GM12878 (cell line): ENCODE data around the gene BTG2. TPM values are rescaled to one million over a fixed set of nuclear protein-coding genes. Genes with fewer than 3 reads are reported as not detected.

Experiments used
- LARP7 ChIP-seq: fragments of 450-650 bp; IDR thresholded peaks from 2 replicates; pipeline ENCODE4 v1.6.1; 2017; ENCODE audit warnings: mild to moderate bottlenecking
- YBX1 ChIP-seq: fragments of 450-650 bp; IDR thresholded peaks from 2 replicates; pipeline ENCODE4 v1.6.1; 2016; ENCODE audit warnings: antibody characterized with exemption
- polyA plus RNA-seq, 11 experiments: library from polyadenylated mRNA; depleted of rRNA in 4 of 11; unstranded in 6 of 11; stranded (reverse) in 5 of 11; fragments of >200 nt; fragmentation: Nextera tagmentation in 4 of 11; fragmentation: Illumina TruSeq in 1 of 11; extraction: Ambion mirVana in 4 of 11; extraction: Trizol in 1 of 11; gene quantifications; 1 replicate in 1 of 11; 2 replicates in 10 of 11; pipeline versions ENCODE4 v1.2.1 to v1.2.3, GENCODE V29; 2011 to 2016; ENCODE audit warnings: inconsistent platforms in 2 of 11, missing spikeins in 2 of 11, low read depth in 1 of 11
- total RNA-seq, 4 experiments: library from RNA; depleted of rRNA in 3 of 4; stranded (reverse); fragments of >200 nt in 3 of 4; fragmentation: Illumina TruSeq in 1 of 4; extraction: Trizol in 1 of 4; gene quantifications; 2 replicates each; pipeline versions ENCODE4 v1.2.1 to v1.2.3, GENCODE V29; 2013 to 2021
- TF ChIP-seq, protein P1 (sequence below): fragments of 450-650 bp; IDR thresholded peaks from 2 replicates; pipeline ENCODE4 v1.6.1; 2017; ENCODE audit warnings: mild to moderate bottlenecking, low read depth, inconsistent platforms; ENCODE audit not compliant: poor library complexity, severe bottlenecking
- TF ChIP-seq, protein P2 (sequence below): fragments of 450-650 bp; IDR thresholded peaks from 2 replicates; pipeline ENCODE4 v1.6.1; 2017; ENCODE audit warnings: mild to moderate bottlenecking, moderate library complexity

BTG2 gene
- total and polyA plus RNA-seq, 10 of the 15 experiments (the other 5 are each of a cell fraction or from before 2014, with no cell fraction given): 23.3 to 160 (median 98.1) TPM

DNA sequence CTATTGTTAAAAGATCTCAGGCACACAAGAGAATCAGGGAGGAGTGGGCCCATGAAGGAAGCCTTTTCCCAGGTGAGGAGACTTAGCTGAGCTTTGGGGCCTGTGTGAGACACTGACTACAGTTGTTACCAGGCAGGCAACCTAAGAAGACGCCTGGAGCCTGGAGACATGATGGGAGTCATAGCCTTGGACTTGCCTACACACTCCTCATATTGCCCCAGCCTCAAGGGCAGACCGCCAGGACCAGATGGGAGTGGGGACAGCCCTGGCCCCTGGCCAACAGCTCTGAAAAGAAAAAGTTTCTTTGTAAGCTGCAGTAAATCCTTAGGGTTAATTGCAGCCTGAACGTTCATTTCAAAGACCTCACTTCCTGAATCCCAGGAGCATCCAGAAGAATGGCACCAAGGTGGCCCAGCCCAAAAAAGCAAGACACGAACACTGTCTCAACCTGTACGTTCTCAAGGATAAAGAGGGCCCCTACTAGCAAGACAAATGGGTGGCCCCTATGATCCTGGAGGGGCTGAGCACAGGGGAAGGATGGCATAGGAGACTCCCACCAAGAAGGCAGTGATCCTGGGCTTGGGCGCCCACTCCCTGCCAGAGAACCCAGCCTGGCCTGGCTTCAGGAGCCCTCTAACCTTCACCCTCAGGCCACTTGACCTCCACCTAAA is 33.2 kb upstream of the BTG2 start (continued):
- TF ChIP-seq, protein P1, sequence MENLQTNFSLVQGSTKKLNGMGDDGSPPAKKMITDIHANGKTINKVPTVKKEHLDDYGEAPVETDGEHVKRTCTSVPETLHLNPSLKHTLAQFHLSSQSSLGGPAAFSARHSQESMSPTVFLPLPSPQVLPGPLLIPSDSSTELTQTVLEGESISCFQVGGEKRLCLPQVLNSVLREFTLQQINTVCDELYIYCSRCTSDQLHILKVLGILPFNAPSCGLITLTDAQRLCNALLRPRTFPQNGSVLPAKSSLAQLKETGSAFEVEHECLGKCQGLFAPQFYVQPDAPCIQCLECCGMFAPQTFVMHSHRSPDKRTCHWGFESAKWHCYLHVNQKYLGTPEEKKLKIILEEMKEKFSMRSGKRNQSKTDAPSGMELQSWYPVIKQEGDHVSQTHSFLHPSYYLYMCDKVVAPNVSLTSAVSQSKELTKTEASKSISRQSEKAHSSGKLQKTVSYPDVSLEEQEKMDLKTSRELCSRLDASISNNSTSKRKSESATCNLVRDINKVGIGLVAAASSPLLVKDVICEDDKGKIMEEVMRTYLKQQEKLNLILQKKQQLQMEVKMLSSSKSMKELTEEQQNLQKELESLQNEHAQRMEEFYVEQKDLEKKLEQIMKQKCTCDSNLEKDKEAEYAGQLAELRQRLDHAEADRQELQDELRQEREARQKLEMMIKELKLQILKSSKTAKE: no peak
- TF ChIP-seq, protein P2, sequence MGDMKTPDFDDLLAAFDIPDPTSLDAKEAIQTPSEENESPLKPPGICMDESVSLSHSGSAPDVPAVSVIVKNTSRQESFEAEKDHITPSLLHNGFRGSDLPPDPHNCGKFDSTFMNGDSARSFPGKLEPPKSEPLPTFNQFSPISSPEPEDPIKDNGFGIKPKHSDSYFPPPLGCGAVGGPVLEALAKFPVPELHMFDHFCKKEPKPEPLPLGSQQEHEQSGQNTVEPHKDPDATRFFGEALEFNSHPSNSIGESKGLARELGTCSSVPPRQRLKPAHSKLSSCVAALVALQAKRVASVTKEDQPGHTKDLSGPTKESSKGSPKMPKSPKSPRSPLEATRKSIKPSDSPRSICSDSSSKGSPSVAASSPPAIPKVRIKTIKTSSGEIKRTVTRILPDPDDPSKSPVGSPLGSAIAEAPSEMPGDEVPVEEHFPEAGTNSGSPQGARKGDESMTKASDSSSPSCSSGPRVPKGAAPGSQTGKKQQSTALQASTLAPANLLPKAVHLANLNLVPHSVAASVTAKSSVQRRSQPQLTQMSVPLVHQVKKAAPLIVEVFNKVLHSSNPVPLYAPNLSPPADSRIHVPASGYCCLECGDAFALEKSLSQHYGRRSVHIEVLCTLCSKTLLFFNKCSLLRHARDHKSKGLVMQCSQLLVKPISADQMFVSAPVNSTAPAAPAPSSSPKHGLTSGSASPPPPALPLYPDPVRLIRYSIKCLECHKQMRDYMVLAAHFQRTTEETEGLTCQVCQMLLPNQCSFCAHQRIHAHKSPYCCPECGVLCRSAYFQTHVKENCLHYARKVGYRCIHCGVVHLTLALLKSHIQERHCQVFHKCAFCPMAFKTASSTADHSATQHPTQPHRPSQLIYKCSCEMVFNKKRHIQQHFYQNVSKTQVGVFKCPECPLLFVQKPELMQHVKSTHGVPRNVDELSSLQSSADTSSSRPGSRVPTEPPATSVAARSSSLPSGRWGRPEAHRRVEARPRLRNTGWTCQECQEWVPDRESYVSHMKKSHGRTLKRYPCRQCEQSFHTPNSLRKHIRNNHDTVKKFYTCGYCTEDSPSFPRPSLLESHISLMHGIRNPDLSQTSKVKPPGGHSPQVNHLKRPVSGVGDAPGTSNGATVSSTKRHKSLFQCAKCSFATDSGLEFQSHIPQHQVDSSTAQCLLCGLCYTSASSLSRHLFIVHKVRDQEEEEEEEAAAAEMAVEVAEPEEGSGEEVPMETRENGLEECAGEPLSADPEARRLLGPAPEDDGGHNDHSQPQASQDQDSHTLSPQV: no peak
- TF ChIP-seq YBX1 (no peak), LARP7 (no peak)
